Measurements from ENCODE around the gene HAP1.
"Not testable (repeated sequence)": the region's sequence is repeated elsewhere in the genome, so short reads cannot be mapped to it uniquely, and the experiment has no call there.

The HAP1 gene

GRCh38 chr17:41689497-41690299, 44.7 kb downstream of the HAP1 start:
- peak; percentile 43 to 62 for DNase-seq

DNA sequence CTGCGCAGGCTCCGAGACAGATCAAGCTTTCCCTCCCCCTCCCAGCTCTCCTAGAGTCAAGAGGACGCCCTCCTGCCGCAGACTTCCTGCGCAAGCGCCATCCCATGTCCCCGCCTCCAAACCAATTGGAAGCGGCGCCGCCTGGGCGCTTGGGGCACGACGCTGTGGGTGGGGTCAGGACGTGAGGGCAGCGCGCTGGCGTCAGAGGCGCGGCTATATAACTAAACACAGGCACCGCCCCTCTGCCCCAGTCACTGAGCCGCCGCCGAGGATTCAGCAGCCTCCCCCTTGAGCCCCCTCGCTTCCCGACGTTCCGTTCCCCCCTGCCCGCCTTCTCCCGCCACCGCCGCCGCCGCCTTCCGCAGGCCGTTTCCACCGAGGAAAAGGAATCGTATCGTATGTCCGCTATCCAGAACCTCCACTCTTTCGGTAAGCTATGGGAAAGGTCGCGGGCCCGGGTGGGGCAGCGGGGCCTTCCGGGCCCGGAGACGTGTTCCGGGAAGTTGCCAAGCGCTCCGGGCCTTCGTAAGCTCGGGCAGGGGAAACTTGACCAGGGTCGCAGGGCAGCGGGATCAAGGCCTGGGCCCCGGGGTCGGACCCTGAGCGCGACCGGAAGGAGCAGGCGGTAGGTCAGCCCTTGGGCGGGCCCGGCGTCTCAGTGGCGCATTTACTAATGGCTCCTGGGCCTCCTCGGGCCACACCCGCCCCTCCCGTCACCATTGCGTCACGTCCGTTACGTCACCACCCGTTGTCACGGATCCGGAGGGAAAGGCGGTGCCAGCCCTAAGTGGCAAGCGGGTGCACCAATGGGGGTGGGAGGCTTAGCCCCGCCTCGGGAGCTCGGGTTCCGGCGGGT, 45.6 kb downstream of the HAP1 start, which contains the start of gene EIF1:
EIF1 (plus strand) TSS at position 245 of the 856 bp plus-strand sequence; CDS start at position 399, 154 bp downstream.
- DNase-seq = peak; percentile 100

GRCh38 chr17:41687828-41688640, 46.4 kb downstream of the HAP1 start:
- peak; percentile 54 to 80 for DNase-seq

DNA sequence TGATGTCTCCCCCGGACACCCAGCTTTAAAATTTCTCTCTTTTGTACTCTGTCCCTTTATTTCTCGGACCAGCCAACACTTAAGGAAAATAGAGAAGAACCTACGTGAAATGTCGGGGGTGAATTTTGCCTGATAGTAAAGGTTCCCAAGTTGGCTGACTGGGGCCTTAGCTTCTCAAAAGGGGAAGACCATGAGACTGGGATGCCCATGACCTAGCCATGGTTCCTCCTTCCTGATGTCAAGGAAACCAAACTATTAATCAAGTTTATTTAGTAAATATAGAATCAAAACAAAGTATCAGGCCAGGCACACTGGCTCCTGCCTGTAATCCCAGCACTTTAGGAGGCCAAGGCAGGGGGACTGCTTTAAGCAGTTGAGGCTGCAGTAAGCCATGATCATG, 48.2 kb downstream of the HAP1 start:
- no peak for DNase-seq

GRCh38 chr17:41685753-41686152, 48.7 kb downstream of the HAP1 start:
- DNase-seq = not testable (repeated sequence)

GRCh38 chr17:41684035-41684434, 50.4 kb downstream of the HAP1 start:
- no peak for DNase-seq

DNA sequence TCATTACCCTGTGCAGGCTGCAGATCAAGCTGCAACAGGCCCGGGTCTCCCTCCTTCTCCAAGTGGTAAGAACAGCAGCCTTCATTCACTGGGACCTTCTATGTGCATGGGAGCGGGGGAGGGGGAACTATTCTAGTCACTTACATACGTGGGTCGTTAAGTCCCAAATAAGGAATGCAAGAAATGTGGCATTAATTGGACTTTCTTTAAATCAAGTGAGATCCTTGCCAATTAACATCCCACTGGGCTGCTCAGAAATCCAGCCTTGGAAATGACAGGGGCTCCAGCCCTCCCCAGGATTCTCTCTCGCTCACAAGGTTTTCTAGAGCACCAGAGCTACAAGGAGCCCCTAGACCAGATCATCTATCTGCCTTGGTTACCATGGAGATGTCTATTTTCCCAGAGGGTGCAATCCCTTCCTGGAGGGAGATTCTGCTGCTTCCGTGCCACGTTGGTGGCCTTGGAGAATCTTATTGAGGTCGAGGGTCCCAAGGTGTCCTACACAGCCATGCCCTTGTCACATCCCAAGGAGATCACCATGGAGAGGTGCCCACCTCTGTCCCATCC, 50.9 kb downstream of the HAP1 start:
- DNase-seq = no peak

DNA sequence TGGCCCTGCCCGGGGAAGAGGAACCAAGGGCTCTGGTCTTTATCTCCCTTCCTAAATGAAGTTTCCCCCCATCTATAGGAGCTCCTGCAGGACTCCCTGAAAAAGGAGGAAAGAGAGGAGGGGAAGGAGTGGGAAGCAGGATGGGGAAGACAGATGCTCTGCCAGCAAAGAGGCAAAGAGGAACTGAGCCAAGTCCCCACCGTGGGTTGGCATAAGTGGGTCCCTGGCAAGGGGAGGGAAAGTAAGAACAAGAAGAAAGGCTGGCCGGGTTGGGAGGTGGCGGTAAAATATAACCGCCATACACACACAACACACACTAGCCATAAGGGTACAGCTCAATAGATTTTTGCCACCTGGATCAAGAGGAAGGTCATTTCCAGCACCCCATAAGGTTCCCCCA, 51.8 kb downstream of the HAP1 start:
- no peak for DNase-seq

GRCh38 chr17:41681776-41682175, 52.7 kb downstream of the HAP1 start:
- DNase-seq = no peak

DNA sequence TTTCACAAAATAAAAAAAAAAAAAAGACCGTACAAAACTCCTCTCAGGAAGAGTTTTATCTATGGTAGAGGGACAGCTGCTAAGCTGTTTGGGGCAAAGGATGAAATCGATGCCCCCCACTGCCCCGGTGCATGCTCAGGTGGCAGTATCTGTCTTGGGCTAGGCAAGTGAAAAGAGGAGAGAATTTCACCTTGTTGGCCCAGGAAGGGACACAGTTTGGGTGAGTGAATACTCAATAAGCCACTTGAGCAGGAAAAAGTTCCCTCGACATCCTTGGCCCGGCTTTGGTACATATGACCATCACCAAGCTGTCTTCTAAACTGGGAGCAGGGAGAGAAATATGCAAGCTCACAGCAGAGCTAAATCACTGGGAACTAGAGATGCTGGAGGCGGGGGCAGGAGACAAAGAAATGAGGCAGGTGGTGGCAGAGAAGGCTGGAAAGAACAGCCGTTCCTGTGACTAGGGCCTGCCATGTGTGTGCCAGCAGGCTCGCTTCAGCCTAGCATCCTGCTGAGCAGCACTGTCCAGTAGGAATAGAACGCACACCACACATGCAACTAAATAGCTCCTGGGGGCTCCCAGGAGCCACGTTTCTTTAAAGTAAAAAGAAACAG, 53.9 kb downstream of the HAP1 start:
- peak; percentile 61 to 84 for DNase-seq

- DNase-seq = no peak
Observed at GRCh38 chr17:41679740-41680425, 54.6 kb downstream of the HAP1 start.

- DNase-seq = no peak
Observed at GRCh38 chr17:41678907-41679739, 55.3 kb downstream of the HAP1 start.

DNA sequence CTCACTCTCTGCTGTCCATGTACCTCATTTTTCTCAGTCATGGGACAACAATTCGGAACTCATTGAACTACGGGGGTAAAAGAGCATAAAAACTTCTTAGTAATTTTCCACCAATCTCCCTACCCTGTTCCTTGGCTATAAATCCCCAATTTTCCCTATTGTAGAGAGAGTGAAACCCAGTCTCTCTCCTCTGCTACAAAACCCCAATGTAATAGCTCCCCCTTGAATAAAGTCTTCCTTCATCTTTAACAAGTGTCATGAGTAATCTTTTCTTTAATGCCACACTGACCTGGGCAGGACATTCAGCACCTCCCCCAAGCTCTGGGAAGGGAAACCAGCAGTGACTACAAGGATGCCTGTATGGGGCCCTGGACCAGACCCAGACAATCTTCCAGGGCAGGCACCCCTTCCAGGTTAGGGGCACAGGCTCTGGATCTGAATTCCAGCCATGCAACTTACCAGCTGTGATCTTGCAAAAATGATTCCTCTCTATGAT, 56.0 kb downstream of the HAP1 start:
- DNase-seq = no peak

DNA sequence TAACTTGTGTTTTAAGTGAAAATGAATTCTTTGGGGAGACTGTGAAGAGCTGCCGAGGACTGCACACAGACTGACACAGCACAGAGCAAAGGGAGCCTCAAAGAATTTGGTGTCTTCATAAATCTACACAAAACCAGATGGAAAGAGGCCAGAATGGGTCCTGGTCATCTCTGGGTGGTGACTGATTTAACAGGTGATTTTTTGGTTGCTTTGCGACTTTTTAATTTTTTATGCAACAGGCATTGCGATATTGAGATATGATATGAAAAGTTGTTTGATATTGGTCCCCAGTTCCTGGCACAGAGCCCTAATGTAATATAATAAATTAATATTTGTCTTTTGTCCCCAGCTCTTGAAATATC, 58.4 kb downstream of the HAP1 start:
- no peak for DNase-seq

DNA sequence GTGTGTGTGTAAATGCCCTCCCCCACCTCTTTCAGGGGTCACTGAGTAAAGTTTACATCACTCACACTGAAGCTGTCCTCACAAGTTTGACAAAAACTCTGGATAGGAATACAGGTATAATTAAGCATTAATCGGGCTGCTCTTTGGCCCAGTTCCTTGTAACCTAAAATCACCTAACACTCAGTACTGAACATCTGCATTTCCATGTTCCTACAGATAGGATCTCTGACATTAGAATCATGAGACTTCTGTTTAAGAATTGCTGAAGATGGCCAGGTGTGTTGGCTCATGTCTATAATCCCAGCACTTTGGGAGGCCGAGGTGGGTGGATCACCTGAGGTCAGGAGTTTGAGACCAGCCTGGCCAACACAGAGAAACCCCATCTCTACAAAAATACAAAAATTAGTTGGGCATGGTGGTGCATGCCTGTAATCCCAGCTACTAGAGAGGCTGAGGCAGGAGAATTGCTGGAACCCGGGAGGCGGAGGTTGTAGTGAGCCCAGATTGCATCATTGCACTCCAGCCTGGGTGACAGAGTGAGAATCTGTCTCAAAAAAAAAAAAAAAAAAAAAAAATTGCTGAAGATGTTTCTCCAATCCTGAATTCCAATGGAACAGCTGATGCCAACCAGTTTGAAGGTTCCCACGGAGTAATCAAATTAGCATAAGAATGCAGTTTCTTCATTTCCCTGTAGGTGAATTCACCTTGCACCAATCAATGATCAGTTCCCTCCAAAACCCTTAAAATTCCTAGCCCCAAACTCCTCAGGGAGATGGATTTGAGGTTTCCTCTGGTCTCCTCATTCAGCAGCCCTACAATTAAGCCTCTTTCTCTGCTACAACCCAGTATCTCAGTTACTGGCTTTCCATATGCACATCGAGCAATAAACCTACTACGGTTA, 59.0 kb downstream of the HAP1 start:
- not testable (repeated sequence) for DNase-seq
